Neuron (in vitro differentiated cells): ENCODE data around the gene WDR45B.

Experiments used
- H2AFZ ChIP-seq: one replicate; pipeline ENCODE4 v1.6.1; 2013; ENCODE audit warnings: low read depth, mild to moderate bottlenecking, inconsistent platforms, low read length, moderate library complexity
- H3K27me3 ChIP-seq: one replicate; pipeline ENCODE4 v1.6.1; 2013; ENCODE audit warnings: low read length; ENCODE audit not compliant: insufficient read depth
- H3K36me3 ChIP-seq: one replicate; pipeline ENCODE4 v1.6.1; 2013; ENCODE audit warnings: low read length; ENCODE audit not compliant: insufficient read depth
- H3K4me1 ChIP-seq: one replicate; pipeline ENCODE4 v1.6.1; 2013; ENCODE audit warnings: low read length; ENCODE audit not compliant: insufficient read depth
- H3K4me3 ChIP-seq: 2 replicates; pipeline ENCODE4 v1.5.1; 2013; ENCODE audit warnings: mild to moderate bottlenecking, low read length, moderate library complexity
- H3K9me3 ChIP-seq: one replicate; pipeline ENCODE4 v1.6.1; 2013; ENCODE audit warnings: low read length

The WDR45B gene

GRCh38 chr17:82686366-82687324 lies 38.4 kb upstream of the WDR45B start:
- H3K4me3 ChIP-seq = no peak overlapping the region
- H3K36me3 ChIP-seq = peaks cover 3% of the 10 kb centered on the region
- peaks cover 3% of the 10 kb centered on the region for H3K4me1 ChIP-seq
- no peaks in the 10 kb centered on the region for H3K9me3 ChIP-seq
- H3K27me3 ChIP-seq = no peaks in the 10 kb centered on the region
- H2AFZ ChIP-seq = no peak overlapping the region

GRCh38 chr17:82685291-82685690 lies 37.0 kb upstream of the WDR45B start:
- peaks cover 3% of the 10 kb centered on the region for H3K4me1 ChIP-seq
- H3K36me3 ChIP-seq = peaks cover 3% of the 10 kb centered on the region
- H3K9me3 ChIP-seq = peaks cover 2% of the 10 kb centered on the region
- H3K27me3 ChIP-seq = no peaks in the 10 kb centered on the region
- no peak overlapping the region for H3K4me3 ChIP-seq
- H2AFZ ChIP-seq = no peak overlapping the region

DNA sequence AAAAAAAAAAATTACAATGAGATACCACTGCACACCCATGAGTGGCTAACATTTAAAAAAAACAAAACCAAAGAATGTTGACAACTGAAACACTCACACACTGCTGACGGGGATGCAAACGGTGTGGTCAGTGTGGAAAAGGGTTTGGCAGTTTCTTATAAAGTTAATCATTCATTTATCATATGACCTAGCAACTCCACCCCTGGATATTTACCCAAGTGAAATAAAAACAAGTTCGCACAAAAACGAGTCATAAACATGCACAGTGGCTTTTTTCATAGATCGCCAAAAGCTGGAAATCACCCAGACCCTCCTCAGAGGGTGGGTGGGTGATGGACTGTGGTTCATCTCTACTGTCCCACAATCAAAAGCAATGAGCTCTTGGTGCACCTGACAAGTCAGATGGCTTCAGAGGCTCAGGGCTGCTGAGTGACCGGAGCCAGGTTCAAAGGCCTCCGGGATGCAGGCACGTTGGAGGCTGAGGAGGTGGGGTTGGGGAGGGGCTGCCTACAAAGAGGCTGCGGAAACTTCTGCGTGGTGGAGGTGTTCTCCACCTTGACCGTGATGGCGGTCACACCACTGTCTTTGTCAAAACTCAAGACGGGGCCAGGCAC lies 36.1 kb upstream of the WDR45B start:
- Histone ChIP-seq H3K4me3 (no peak overlapping the region), H3K4me1 (no peaks in the 10 kb centered on the region), H3K27me3 (no peaks in the 10 kb centered on the region), H3K9me3 (peaks cover 2% of the 10 kb centered on the region), H3K36me3 (peaks cover 3% of the 10 kb centered on the region), H2AFZ (no peak overlapping the region)

GRCh38 chr17:82683534-82683933 lies 35.3 kb upstream of the WDR45B start:
- no peak overlapping the region for H3K4me3 ChIP-seq
- H2AFZ ChIP-seq = no peak overlapping the region
- peaks cover 3% of the 10 kb centered on the region for H3K36me3 ChIP-seq
- peaks cover 2% of the 10 kb centered on the region for H3K9me3 ChIP-seq
- H3K27me3 ChIP-seq = no peaks in the 10 kb centered on the region
- H3K4me1 ChIP-seq = peaks cover under 1% of the 10 kb centered on the region

DNA sequence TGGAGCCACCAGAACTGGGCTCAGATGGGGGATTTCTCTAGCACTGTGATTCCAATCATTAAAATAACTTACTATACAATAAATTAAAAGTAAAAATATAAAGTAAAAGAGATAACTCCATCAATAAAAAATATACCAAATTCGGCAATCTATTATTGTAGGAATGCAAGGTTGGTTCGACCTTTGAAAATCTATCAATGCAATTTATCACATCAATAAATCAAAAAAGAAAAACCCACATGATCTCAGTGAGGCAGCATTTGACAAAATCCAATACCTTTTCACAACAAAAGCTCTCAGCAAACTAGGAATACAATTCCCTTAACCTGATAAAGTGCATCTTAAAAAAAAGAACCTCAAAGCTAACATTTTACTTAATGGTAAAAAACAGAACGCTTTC lies 33.3 kb upstream of the WDR45B start:
- peaks cover 4% of the 10 kb centered on the region for H3K9me3 ChIP-seq
- no peak overlapping the region for H2AFZ ChIP-seq
- H3K4me1 ChIP-seq = peaks cover 4% of the 10 kb centered on the region
- peaks cover 3% of the 10 kb centered on the region for H3K36me3 ChIP-seq
- no peaks in the 10 kb centered on the region for H3K27me3 ChIP-seq
- no peak overlapping the region for H3K4me3 ChIP-seq

DNA sequence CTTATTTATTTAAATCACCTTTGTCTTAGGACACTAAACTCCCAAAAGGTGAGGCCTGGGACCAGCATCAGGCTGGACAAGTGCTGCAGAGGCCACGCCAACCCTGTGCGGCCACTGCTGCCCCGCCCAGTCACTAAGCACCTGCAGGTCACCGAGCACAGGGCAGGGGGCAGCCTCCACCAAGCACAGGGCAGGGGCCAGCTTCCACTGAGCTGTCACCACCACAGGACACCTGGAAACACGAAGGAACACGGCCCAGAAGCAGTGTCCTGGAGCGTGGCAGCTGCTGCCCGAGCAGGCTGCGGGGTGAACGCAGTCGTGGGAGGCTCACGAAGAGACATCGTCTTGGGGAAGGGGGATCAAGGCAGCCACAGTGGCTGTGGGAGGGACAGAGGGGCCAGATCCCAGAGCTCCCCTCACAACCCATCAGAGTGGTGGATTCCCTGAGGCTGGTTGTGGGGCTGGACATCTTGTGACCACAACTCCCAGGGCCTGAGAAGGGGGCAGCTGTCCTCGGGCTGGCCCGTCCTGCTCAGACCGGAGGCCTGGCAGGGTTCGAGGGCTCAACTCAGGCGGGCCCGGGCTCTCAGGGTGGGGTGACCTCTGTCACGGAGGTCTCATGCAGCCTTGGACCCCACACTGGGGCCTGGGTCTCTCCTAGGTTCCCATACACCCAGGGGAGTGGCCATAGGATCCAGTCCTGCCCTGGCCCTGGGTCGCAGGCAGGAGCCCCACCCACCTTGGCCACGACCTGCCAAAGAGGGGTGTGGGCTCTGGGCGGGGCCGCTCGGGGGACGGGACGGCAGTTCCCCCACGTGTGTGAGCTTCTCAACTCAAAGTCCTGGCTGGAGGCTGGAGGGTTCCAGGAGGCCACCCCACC lies 31.6 kb upstream of the WDR45B start:
- peaks cover 4% of the 10 kb centered on the region for H3K4me1 ChIP-seq
- peaks cover 3% of the 10 kb centered on the region for H3K36me3 ChIP-seq
- no peaks in the 10 kb centered on the region for H3K27me3 ChIP-seq
- H2AFZ ChIP-seq = no peak overlapping the region
- no peak overlapping the region for H3K4me3 ChIP-seq
- peaks cover 4% of the 10 kb centered on the region for H3K9me3 ChIP-seq

DNA sequence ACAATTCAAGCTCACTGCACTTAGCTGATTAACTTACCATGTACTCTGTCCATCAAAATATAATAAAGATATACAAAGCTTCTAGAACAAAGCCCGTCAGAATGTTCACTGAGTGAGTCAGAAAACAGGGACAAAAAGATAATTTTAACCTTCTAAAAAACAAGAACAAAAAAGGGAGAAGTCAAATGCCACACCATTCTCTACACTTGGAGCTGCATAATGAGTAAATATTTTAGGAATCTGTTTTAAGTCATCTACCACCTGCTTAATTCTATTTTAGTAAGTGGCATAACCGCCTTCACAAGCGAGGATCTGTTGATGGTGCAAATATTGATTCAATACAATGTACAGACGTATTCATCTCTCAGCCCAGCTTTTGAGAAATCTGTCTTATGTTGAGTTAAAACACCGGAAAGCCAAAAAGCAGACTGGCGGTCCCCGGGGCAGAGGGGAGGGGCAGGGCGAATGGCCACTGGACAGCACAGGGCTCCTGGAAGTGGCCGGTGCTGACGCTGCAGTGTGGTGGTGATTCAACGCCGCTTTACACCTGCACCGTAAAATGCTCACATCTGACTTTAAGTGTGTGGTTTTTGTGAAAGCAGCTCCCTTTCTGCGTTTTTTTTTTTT lies 30.1 kb upstream of the WDR45B start:
- peaks cover 4% of the 10 kb centered on the region for H3K4me1 ChIP-seq
- peaks cover 4% of the 10 kb centered on the region for H3K9me3 ChIP-seq
- H2AFZ ChIP-seq = no peak overlapping the region
- H3K36me3 ChIP-seq = no peaks in the 10 kb centered on the region
- no peaks in the 10 kb centered on the region for H3K27me3 ChIP-seq
- no peak overlapping the region for H3K4me3 ChIP-seq

GRCh38 chr17:82677353-82677925 lies 29.2 kb upstream of the WDR45B start:
- Histone ChIP-seq H3K36me3 (no peaks in the 10 kb centered on the region), H3K4me3 (no peak overlapping the region), H3K9me3 (peaks cover 4% of the 10 kb centered on the region), H2AFZ (no peak overlapping the region), H3K4me1 (peaks cover 4% of the 10 kb centered on the region), H3K27me3 (no peaks in the 10 kb centered on the region)

GRCh38 chr17:82675476-82676245 lies 27.4 kb upstream of the WDR45B start:
- Histone ChIP-seq H2AFZ (no peak overlapping the region), H3K9me3 (peaks cover 2% of the 10 kb centered on the region), H3K27me3 (no peaks in the 10 kb centered on the region), H3K4me1 (peaks cover 4% of the 10 kb centered on the region), H3K4me3 (no peak overlapping the region), H3K36me3 (no peaks in the 10 kb centered on the region)

GRCh38 chr17:82674656-82675475 lies 26.6 kb upstream of the WDR45B start:
- Histone ChIP-seq H2AFZ (no peak overlapping the region), H3K9me3 (peaks cover 2% of the 10 kb centered on the region), H3K27me3 (no peaks in the 10 kb centered on the region), H3K4me3 (no peak overlapping the region), H3K4me1 (peaks cover 4% of the 10 kb centered on the region), H3K36me3 (no peaks in the 10 kb centered on the region)

DNA sequence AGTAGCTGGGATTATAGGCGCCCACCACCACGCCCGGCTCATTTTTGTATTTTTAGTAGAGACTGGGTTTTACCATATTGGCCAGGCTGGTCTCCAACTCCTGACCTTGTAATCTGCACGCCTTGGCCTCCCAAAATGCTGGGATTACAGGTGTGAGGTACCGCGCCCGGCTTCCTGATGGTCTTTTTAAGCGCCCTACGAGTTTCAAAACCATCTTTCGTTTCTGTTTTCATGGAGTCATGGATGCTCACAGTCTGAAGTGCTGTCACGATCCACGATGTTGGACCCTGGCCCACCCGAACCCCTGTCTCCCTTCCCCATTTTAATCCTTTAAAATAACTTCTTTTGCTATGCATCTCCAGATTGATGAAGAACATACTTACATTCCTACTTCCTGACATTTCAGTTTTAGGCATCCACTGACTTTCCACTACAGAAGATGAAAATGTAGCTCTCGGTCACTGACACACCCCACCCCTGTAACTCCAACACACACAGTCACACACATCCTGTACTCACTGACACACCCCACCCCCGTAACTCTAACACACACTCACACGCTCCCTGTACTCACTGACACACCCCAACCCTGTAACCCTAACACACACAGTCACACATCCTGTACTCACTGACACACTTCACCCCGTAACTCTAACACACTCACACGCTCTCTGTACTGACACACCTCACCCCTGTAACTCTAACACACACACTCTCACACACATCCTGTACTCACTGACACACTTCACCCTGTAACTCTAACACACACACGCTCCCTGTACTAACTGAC lies 22.6 kb upstream of the WDR45B start:
- no peak overlapping the region for H3K4me3 ChIP-seq
- no peaks in the 10 kb centered on the region for H3K36me3 ChIP-seq
- H2AFZ ChIP-seq = no peak overlapping the region
- no peaks in the 10 kb centered on the region for H3K27me3 ChIP-seq
- H3K4me1 ChIP-seq = no peaks in the 10 kb centered on the region
- H3K9me3 ChIP-seq = peaks cover 1% of the 10 kb centered on the region
